Myocyte (in vitro differentiated cells): ENCODE measurements around the gene TMEM52B. TPM values are rescaled to one million over a fixed set of nuclear protein-coding genes. Genes with fewer than 3 reads are reported as not detected.
"Not testable (repeated sequence)": the region's sequence is repeated elsewhere in the genome, so short reads cannot be mapped to it uniquely, and the experiment has no call there.

ENCODE experiments used
- DNase-seq: peaks from one replicate; pipeline ENCODE4 v3.0.0-alpha.2; 2012; ENCODE audit warnings: low read depth
- total RNA-seq: library from RNA; depleted of rRNA; stranded (reverse); fragments of >200 nt; gene quantifications from 2 replicates; pipeline ENCODE4 v1.2.3, GENCODE V29; 2014

The TMEM52B gene
- total RNA-seq, 1 donor from 2014 or later = not detected

DNA sequence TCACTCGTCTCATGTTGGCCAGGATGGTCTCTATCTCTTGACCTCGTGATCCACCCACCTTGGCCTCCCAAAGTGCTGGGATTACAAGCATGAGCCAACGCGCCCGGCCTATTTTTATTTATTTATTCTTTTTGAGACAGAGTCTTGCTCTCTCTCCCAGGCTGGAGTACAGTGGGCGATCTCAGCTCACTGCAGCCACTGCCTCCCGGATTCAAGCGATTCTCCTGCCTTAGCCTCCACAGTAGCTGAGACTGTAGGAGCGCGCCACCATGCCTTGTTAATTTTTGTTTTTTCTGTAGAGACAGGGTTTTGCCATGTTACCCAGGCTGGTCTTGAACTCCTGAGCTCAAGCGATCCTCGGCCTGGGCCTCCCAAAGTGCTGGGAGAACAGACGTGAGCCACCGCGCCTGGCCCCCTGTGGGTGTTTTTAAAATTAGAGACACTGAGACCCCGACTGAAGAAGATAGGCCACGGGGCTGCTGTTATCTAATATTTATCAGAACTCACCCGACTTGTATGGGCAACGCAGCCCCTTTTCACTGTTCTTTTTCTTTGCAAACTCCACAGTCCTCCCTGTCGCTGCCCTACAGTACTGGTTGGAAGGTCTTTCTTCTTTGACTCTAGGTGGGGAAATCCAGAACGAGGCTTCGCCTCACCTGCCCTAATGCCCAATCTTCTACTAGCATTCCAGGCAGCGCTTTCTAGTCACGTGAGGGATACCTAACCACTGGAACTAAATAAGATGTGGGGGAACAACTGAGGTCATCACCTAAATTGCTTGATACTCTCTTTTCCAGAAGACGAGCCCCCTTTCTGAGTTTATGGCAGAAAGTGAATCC, 32.5 kb downstream of the TMEM52B start:
- DNase-seq = no peak

DNA sequence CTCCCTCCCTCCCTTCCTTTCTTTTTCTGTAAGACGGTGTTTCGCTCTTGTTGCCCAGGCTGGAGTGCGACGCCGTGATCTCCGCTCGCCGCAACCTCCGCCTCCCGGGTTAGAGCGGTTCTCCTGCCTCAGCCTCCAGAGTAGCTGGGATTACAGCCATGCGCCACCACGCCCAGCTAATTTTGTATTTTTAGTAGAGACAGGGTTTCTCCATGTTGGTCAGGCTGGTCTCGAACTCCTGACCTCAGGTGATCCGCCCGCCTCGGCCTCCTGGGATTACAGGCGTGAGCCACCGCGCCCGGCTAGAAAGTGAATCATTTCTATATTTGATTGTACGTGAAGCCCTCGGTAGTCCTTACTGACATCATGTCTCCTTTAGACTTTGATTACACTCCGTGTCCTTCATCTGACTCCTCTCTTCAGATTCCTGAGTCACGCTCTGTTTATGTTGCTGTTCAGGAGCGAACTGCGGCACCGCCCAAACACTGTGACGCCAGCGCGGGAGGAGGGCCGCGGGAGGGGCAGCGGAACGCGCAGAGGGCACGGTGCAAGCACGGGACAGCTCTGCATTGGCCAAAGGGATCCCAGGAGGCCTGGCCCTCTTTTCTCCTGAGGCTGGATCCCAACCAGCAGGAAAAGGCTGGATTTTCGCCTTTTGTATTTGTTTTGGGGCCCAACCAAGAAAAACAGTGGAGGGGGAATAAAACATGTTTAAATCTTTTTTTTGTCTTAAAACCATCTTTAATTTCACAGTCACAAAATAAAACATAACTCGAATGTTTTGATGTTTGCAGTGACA, 33.3 kb downstream of the TMEM52B start:
- DNase-seq = peak; percentile 99

DNA sequence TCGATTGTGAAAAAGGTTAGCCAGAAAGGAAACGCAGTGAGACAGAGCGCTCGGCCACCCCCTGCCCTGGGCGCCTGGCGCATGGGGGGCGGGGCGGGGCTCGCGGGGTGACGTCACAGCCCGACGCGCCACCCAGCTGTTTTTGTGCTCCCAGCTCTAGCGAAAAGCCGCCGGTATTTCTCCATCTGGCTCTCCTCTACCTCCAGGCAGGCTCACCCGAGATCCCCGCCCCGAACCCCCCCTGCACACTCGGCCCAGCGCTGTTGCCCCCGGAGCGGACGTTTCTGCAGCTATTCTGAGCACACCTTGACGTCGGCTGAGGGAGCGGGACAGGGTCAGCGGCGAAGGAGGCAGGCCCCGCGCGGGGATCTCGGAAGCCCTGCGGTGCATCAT, 33.9 kb downstream of the TMEM52B start, which contains the start of gene GABARAPL1:
Gene GABARAPL1 (plus strand): TSS at position 139 of the 393 bp plus-strand sequence. CDS start 253 bp downstream, at position 392.
- DNase-seq = peak; percentile 83

DNA sequence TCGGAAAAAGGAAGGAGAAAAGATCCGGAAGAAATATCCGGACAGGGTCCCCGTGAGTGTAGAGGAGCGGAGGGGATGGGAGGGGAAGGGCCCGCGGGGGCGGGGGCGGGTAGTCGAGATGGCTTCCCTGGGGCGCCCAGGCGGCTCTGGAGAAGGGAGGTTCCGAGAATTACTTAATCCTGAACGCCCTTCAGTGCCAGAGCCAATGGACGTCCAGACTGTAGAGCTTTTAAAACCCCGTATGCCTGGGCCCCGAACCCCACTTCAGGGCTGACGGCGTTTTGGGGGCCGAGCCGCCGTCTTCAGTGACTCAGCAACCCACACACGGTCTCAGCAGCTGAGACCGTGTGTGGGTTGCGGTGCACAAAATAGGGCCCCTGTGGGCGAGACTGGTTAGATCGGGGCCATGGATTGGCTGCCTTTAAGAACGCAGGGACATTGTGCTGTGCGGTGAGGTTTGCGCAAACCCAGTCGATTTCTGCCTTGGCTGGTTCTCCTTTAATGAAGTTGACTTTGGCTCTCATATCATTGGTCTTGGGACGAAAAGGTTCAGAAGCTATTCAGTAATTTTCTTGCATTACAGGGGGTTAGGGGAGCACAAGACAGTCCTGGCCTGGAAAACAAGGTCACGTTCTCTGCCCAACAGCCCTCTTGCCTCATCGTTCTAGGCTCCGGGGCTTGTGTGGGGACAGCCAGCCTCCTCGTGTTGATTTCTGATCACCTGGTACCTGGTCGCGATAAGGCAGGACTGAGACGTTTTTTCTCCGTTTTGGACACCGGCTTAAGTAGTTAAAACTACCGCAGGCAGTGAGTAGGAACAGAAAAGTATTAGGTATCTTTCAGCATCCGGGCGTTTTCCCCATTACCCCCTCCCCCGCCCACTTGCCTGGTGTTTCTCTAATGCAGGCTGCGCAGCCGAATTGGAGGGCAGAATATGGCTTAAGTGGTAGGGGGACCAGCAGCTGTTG, 34.6 kb downstream of the TMEM52B start:
- DNase-seq = peak; percentile 93

DNA sequence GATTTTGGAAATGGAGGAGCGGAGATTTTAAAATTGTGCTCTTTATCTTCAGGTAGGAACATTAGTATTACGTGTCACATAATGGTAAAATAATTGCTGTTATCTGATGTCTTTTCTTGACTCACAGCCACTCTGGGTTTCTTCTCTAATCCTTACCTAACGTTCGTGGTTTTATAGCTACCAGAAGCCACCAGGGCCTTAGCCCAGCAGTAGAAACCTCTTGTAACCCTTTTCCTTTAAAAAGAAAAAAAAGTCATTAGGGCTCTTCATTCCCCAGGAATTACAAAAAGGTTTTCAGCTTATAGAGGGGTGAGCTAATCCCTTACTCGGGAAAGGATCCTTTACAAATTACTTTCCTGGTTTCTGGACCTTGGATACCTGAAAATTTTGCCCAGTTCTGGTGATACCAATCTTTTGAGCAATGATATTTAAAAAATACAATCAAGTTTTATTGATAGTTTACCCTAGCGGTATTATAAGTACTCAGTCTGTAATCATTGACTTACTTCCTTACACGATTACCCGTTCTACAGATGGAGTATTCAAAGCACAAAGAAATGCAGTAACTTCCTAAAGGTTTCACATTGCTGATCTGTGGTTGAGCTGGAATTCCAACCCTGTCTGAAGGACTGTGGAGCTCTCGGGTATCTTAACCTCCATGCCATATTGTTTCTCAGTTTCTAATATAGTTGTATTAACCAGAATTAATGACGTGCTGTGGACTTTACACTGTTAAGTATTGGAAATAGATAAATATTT, 35.5 kb downstream of the TMEM52B start:
- DNase-seq = peak; percentile 51

DNA sequence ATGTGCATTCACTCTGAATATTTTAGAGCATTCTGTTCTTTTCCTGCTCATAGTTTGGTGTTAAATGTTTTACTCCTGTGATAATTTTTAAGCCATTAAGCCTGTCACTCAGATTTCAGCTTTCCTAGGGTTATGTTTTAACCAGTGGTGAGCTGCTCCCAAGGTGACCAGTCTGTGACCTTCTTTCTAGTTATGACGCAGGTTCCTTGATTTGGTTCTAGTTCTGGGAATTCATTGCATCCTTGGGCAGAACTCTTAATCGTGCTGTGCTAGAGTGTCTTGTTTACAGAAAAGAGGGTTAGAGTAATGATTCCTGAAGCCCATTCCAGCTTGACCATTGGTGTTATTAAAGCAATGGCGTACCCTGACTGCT, 36.0 kb downstream of the TMEM52B start:
- no peak for DNase-seq

DNA sequence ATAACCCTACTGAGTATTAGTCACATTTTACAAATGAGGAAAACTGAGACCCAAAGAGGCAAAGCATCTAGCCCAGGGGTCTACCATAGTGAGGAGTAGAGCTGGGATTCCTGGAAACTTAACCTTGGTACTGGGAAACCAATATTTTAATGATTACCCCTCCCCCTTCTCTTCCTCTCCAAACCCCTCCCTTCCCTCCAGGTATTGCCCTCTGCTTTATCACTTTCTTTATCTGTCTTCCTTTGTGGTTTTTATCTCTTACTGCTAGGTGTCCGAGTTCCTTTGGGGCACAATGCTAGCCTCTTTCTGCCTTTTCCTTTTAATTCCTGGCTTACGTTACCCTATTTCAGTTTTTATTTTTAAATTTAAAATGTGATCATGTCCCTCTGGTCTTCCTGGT, 36.6 kb downstream of the TMEM52B start:
- DNase-seq = no peak

DNA sequence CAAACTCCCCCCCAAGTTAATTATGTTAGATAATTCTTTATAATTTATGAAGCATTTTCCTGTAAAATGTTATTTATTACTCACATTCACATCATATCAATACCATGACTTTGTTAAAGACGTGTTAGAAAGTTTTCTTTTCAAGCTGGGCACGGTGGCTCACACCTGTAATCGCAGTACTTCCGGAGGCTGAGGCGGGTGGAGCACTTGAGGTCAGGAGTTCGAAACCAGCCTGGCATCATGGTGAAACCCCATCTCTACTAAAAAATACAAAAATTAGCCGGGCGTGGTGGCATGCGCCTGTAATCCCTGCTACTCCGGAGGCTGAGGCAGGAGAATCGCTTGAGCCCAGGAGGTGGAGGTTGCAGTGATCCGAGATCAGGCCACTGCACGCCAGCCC, 37.1 kb downstream of the TMEM52B start:
- DNase-seq = not testable (repeated sequence)

DNA sequence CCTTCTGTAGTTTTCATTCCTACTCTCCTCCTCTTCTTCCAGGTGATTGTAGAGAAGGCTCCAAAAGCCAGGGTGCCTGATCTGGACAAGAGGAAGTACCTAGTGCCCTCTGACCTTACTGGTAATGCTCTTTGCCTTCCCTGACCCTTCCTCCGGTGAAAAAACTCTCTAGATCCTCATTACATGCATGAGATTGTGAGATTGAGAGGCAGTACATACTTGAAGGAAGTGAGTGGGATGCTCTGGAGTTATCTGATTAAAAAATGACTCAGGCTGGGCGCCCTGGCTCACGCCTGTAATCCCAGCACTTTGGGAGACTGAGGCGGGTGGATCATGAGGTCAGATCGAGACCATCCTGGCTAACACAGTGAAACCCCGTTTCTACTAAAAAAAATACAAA, 39.2 kb downstream of the TMEM52B start:
- DNase-seq = no peak

DNA sequence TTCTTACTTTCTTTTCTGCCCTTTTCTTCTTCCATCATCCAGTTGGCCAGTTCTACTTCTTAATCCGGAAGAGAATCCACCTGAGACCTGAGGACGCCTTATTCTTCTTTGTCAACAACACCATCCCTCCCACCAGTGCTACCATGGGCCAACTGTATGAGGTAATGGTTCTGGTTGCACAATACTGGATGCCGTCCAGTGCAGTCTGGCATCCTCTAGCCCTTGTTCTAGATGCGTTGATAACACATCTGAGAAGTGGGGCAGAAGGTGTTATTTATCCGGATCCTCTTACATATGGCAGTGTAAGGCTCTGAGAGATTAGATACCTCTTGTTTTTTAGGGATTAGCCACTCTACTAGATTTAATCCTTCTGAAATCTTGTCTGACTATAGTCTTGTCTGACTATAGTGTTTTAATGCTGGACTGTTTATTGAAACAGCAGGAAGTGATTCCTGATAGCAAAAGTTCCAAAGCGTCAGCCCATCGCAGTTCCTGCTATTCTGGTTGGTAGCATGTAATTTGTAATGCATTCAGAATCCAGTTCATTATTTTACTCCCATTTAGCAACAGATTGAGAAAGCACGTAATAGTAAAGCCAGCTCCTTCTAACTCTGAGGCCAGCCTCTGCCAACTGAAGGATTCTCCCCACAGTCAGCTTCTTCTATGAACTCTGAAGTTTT, 41.7 kb downstream of the TMEM52B start:
- DNase-seq = no peak

DNA sequence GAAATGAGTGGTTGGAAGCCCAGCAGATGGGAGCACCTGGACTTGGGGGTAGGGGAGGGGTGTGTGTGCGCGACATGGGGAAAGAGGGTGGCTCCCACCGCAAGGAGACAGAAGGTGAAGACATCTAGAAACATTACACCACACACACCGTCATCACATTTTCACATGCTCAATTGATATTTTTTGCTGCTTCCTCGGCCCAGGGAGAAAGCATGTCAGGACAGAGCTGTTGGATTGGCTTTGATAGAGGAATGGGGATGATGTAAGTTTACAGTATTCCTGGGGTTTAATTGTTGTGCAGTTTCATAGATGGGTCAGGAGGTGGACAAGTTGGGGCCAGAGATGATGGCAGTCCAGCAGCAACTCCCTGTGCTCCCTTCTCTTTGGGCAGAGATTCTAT, 43.0 kb downstream of the TMEM52B start:
- no peak for DNase-seq

DNA sequence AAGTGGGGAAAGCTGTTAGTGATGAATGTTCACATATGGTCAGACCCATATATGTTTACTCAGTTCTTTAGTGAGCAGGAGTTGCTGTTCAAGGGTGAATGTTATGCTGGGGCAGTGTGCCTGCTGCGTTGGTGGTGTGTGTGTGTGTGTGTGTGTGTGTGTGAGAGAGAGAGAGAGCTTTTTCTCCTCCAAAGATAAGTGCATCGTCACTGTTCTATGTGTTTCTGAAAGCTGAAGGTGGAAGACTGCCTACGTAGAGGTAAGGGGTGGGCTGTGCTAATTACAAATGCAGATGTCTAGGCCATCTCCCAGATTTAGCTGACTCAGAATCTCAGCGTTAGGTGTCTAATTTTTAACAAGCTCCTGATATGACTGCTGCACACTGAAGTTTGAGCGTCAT, 44.4 kb downstream of the TMEM52B start:
- no peak for DNase-seq

DNA sequence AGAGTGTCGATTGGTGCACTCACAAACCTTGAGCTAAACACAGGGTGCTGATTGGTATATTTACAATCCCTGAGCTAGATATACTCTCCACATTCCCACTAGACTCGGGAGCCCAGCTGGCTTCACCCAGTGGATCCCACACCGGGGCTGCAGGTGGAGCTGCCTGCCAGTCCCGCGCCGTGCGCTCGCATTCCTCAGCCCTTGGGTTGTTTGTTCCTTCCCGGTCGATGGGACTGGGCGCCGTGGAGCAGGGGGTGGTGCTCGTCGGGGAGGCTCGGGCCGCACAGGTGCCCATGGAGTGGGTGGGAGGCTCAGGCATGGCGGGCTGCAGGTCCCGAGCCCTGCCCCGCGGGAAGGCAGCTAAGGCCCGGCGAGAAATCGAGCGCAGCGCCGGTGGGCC, 46.6 kb downstream of the TMEM52B start:
- not testable (repeated sequence) for DNase-seq

DNA sequence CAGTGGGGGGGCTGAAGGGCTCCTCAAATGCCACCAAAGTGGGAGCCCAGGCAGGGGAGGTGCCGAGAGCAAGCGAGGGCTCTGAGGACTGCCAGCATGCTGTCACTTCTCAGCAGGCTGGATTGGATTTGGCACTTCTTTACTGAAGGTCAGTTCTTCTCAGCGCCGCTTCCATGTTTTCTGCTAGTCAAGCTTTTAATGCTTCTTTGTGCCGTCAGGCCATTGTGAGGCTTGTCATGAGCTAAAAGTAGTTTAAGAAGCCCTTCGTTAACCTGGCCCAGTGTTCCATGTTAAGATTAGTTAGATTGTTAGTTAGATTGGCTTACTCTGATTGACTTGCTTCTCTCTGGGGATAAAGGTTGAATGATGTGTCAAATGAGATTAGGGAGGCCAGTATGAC, 47.3 kb downstream of the TMEM52B start:
- no peak for DNase-seq

DNA sequence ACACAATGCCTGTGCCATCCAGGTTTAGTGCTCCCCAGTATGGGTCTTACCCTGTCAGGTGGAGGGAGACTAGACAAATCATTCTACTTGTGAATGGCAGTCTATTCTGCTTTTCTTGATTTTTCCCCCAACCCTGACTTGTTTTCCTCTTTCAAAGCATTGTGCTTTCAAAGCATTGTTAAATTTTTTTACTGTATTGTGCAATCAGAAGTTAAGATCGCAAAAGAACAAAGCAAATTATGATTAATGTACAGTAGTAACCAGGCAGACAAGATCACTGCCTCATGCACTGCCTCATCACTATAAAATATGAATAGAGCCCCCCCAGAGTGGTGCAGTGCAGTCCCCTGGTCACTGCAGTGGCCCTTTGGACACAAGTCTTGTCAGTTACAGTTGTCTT, 47.9 kb downstream of the TMEM52B start:
- DNase-seq = no peak

DNA sequence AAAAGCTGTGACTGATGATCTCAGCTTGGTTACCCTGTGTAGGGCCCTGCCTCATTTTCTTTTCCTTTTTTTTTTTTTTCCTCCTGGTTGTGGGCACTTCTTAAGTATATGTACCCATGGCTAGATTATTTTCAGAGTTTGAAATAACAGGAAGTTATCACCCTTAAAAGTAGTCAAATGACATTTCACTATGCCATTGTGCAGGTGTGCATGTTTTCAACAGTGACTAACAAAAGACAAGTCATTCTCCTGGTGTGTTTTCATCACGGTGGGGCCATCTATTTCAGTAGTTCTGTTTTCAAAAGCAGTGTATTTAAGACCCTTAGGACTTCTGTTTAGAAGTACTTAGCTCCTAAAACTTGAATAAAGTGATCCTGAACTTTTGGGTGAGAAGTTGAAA, 48.8 kb downstream of the TMEM52B start:
- no peak for DNase-seq

DNA sequence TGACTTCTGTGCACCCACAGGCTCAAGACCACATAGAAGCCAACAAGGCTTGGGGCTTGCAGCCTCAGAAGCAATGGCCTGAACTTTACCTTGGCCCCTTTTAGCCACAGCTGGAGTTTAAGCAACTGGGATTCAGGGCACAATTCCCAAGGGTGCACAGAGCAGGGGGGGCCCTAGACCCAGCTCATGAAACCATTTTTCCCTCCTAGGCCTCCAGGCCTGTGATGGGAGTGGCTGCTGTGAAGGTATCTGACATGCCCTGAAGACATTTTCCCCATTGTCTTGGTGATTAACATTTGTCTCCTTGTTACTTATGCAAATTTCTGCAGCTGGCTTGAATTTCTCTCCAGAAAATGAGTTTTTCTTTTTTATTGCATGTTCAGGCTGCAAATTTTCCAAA, 55.7 kb downstream of the TMEM52B start:
- DNase-seq = no peak

DNA sequence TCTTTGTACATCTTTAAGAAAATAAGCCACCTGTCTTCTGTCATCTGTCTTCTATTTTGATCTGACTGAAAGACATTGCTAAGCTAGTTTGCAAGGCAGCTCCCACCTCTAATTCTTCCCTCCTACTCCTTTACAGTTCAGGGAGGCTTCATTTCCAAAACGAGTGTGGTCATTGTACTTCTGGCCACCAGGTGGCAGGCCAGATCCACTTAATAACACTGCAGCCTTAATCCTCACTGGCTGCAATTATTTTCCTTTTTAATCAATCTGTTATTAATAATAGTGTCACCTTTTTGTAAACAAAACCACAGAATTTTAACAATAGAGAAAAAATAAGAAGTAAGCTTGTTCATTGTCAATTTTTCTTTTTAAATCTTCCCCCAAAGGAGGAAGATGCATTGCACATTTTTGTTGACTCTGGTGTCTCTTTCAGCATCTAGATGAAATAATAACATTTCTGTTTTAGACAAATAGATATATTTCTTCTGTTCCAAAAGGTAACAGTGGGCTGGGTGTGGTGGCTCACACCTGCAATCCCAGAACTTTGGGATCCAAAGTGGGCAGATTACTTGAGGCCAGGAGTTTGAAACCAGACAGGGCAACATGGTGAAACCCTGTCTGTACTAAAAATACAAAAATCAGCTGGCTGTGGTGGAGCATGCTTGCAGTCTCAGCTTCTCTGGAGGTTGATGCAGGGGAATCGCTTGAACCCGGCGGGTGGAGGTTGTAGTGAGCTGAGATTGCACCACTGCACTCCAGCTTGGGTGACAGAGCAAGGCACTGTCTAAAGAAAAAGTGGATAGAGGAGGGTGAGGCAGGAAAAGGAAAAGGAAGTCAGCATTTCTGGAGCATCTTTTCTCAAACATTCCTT, 57.2 kb downstream of the TMEM52B start:
- DNase-seq = peak; percentile 49

DNA sequence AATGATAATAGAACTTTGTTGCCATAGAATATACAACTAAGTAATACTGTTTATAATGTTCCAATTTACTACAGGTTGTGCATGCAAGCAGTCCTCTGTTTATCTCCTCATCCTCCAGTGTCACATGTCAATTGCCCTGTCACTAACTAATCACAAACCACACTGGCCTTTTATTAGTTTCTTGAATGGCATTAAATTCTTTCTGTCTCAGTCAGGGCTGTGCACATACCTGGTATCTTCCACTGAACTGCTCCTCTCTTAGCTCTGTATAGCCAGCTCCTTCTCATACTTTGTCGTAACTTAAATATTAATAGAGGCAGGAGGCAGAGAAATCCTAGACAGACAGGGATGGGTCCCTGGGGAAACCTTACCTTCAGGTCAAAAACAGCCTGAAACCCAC, 57.9 kb downstream of the TMEM52B start:
- no peak for DNase-seq
